Stomach (tissue), 4 donors: ENCODE measurements around the gene STAC2.

ENCODE experiments used
- CTCF ChIP-seq, 7 experiments: fragments of 450-650 bp in 4 of 7; fragments of 200-600 bp in 3 of 7; sonication (generic) in 3 of 7; IDR thresholded peaks; one replicate each; pipeline ENCODE4 v1.5.1; 2016 to 2019; ENCODE audit warnings: antibody characterized with exemption in 7 of 7, control low read depth in 2 of 7, mild to moderate bottlenecking in 1 of 7
- EP300 ChIP-seq: sonication (generic); formaldehyde crosslinking; IDR thresholded peaks from one replicate; pipeline ENCODE4 v1.6.1; 2017; ENCODE audit warnings: antibody characterized with exemption
- POLR2AphosphoS5 ChIP-seq, 3 donors: sonication (generic); formaldehyde crosslinking; IDR thresholded peaks; one replicate each; pipeline ENCODE4 v1.6.1; 2016; ENCODE audit warnings: antibody characterized with exemption in 3 of 3

- TF ChIP-seq CTCF (IDR thresholded peaks at IDR 0.05), result no peak
- TF ChIP-seq POLR2AphosphoS5 (IDR thresholded peaks at IDR 0.05), result no peak
- no peak for TF ChIP-seq EP300
Observed at GRCh38 chr17:39186481-39187002, 39.2 kb downstream of the STAC2 start.
